CD1c-positive myeloid dendritic cell (primary cell): ENCODE measurements around the gene HUS1.
"Not testable (repeated sequence)": the region's sequence is repeated elsewhere in the genome, so short reads cannot be mapped to it uniquely, and the experiment has no call there.

ENCODE experiments used
- DNase-seq: peaks from one replicate; pipeline ENCODE4 v3.0.0-alpha.2; 2016; ENCODE audit errors: extremely low spot score

The HUS1 gene

GRCh38 chr7:47944536-47945260, 34.7 kb downstream of the HUS1 start:
- no peak for DNase-seq

- DNase-seq, result no peak
Measured at GRCh38 chr7:47943676-47944474, 35.5 kb downstream of the HUS1 start.

GRCh38 chr7:47942651-47943050, 36.8 kb downstream of the HUS1 start:
- not testable (repeated sequence) for DNase-seq

- peak; percentile 58 for DNase-seq
Measured at GRCh38 chr7:47942132-47942531, 37.3 kb downstream of the HUS1 start.

GRCh38 chr7:47941136-47941844, 38.1 kb downstream of the HUS1 start:
- DNase-seq, result peak; percentile 94

GRCh38 chr7:47940088-47941013, 39.1 kb downstream of the HUS1 start:
- DNase-seq, result no peak

- no peak for DNase-seq
Measured at GRCh38 chr7:47939425-47940036, 39.9 kb downstream of the HUS1 start.

GRCh38 chr7:47938574-47939165, 40.7 kb downstream of the HUS1 start:
- DNase-seq, result no peak

GRCh38 chr7:47937711-47938573, 41.5 kb downstream of the HUS1 start:
- peak; percentile 57 for DNase-seq

GRCh38 chr7:47937065-47937687, 42.2 kb downstream of the HUS1 start:
- DNase-seq, result peak; percentile 72

- no peak for DNase-seq
Measured at GRCh38 chr7:47936323-47936722, 43.1 kb downstream of the HUS1 start.

- no peak for DNase-seq
Measured at GRCh38 chr7:47935336-47935735, 44.1 kb downstream of the HUS1 start.

GRCh38 chr7:47934831-47935230, 44.6 kb downstream of the HUS1 start:
- DNase-seq, result no peak

GRCh38 chr7:47933215-47933614, 46.2 kb downstream of the HUS1 start:
- peak; percentile 22 for DNase-seq

GRCh38 chr7:47932466-47933037, 46.9 kb downstream of the HUS1 start:
- DNase-seq, result no peak

- DNase-seq, result no peak
Measured at GRCh38 chr7:47932016-47932415, 47.4 kb downstream of the HUS1 start.

GRCh38 chr7:47931005-47932004, 48.1 kb downstream of the HUS1 start:
- DNase-seq, result no peak

GRCh38 chr7:47924266-47924665, 55.1 kb downstream of the HUS1 start:
- no peak for DNase-seq
